HG02678 (cell line): ENCODE data around the gene MACF1.

Source experiments
- ATAC-seq: cut with Tn5 transposase; IDR thresholded peaks from one replicate; pipeline ENCODE4 v1.9.1; 2021; ENCODE audit warnings: mild to moderate bottlenecking, moderate library complexity; ENCODE audit not compliant: unreplicated experiment

MACF1 gene

GRCh38 chr1:39387452-39387851, 183.0 kb downstream of the MACF1 start:
- no peak for ATAC-seq

- ATAC-seq = no peak
Measured at GRCh38 chr1:39391691-39392679, 187.5 kb downstream of the MACF1 start.

GRCh38 chr1:39392851-39393573, 188.5 kb downstream of the MACF1 start:
- no peak for ATAC-seq

GRCh38 chr1:39393645-39394044, 189.2 kb downstream of the MACF1 start:
- no peak for ATAC-seq

- no peak for ATAC-seq
Measured at GRCh38 chr1:39394059-39394458, 189.6 kb downstream of the MACF1 start.

GRCh38 chr1:39394598-39394997, 190.1 kb downstream of the MACF1 start:
- no peak for ATAC-seq

- no peak for ATAC-seq
Measured at GRCh38 chr1:39395357-39395831, 190.9 kb downstream of the MACF1 start.

GRCh38 chr1:39396671-39397070, 192.2 kb downstream of the MACF1 start:
- ATAC-seq = no peak

GRCh38 chr1:39397487-39397886, 193.0 kb downstream of the MACF1 start:
- ATAC-seq = no peak

GRCh38 chr1:39398278-39399021, 194.0 kb downstream of the MACF1 start:
- no peak for ATAC-seq

GRCh38 chr1:39401106-39401505, 196.6 kb downstream of the MACF1 start:
- no peak for ATAC-seq

GRCh38 chr1:39404876-39405275, 200.4 kb downstream of the MACF1 start:
- ATAC-seq = no peak

GRCh38 chr1:39405358-39405757, 200.9 kb downstream of the MACF1 start:
- no peak for ATAC-seq

- no peak for ATAC-seq
Measured at GRCh38 chr1:39406533-39407450, 202.3 kb downstream of the MACF1 start.

- no peak for ATAC-seq
Measured at GRCh38 chr1:39407510-39407895, 203.0 kb downstream of the MACF1 start.

GRCh38 chr1:39407896-39408640, 203.6 kb downstream of the MACF1 start:
- no peak for ATAC-seq

- peak; percentile 75 for ATAC-seq
Measured at GRCh38 chr1:39408641-39409054, 204.2 kb downstream of the MACF1 start.

- ATAC-seq = peak; percentile 33
Measured at GRCh38 chr1:39409055-39409816, 204.7 kb downstream of the MACF1 start.
